NCI-H1048 (cell line): ENCODE results near the gene SEMA3B.
"Not testable (repeated sequence)": the region's sequence is repeated elsewhere in the genome, so short reads cannot be mapped to it uniquely, and the experiment has no call there.

Source experiments
- DNase-seq: peaks from one replicate; lab custom pipeline; 2025; lab: John Stamatoyannopoulos, UW

Gene SEMA3B

DNA sequence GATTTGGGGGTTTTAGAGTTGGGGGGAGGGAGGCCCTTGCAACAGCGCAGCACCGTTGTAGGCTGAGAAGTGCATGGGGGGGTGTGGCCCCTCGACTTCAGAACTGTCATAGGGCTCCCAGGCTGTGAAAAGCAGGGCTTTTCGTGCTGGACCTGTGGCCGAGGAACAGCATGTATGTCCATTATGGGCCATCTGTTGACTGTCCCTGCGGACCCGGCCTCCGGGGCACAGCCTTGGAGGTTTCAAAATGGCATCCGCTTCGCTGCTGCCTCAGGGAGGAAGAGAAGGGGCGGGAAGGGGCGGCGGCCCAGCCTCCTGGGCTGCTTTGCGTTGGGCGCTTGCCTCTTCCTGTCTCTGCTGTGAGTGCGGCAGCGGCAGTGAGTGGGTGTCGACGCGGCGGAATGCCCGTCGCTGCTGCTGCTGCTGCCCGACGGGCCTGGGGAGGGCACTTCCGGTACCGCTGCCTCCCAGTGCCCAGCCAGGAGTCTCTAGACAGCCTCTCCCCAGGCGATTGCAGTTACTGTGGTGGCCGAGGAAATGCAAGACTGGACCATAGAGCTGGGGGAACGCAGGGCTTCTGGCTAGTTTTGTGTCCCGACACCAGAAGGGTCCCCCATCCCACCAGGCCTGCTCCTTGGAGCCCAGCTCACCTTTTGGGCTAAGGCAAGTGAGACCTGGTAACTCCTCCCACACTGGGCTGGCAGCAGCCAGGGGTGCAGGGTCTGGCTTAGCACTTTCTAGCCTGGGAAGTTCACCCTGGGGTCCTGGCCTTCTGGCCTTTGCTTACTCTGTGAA lies 31.0 kb upstream of the SEMA3B start:
- DNase-seq, result no peak

- no peak for DNase-seq
Observed at GRCh38 chr3:50238549-50239026, 30.4 kb upstream of the SEMA3B start.

DNA sequence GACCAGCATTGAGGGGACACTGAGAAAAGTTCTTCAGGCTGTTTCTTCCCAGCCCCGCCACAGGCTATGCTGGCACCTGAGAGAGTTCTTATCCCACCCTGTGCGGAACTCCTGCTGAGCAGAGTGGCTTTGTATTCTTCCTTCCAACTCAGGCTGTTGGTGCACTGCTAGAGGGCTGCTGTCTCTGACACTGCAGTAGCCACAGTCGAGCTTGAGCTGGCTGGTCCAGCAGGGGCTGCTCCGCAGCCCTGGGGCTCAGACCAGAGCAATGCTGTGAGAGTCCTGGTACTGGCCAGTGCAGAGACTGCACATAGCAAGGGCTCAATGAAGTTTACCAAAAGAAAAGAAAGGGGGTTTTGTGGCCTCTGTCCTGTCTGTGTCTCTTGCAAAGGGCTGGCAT lies 29.3 kb upstream of the SEMA3B start:
- DNase-seq, result no peak

- DNase-seq, result no peak
Observed at GRCh38 chr3:50241163-50241562, 27.8 kb upstream of the SEMA3B start.

- no peak for DNase-seq
Observed at GRCh38 chr3:50241713-50242380, 27.1 kb upstream of the SEMA3B start.

DNA sequence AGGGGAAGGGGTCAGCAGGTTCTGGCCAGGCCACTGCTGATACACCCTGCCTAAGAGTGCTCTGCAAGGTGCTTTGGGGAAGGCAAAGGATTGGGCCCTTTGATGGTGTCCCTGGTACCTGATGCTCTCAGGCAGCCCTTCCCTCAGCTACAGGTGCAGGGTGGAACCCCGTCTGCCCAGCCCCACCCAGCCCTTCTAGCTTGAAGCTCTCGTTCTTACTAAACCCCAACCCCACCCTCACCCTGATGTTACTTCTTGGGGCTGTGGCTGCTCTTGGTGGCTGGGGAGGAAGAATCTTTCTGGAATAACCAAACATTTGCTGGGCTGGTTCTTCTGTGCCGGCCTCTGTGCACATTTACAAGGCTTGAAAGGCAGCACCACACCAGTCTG lies 26.6 kb upstream of the SEMA3B start:
- DNase-seq, result no peak

- DNase-seq, result no peak
Observed at GRCh38 chr3:50242851-50243542, 25.9 kb upstream of the SEMA3B start.

DNA sequence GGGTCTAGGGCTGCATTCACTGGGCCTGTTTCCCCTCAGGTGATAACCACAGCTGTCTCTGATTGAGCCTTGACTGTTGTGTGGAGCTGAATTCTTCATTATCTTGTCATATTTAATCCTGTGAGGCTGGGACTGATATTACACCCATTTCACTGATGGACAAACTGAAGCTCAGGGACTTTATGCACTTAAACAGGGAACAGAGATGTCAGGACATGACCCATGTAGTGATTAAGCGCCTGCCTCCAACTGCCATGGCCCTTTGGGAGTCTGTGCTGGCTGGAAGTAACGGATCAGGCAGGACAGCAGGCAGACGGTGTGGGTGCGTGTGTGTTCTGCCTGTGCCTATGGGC lies 25.4 kb upstream of the SEMA3B start:
- DNase-seq, result no peak

GRCh38 chr3:50244813-50245212 lies 24.1 kb upstream of the SEMA3B start:
- not testable (repeated sequence) for DNase-seq

DNA sequence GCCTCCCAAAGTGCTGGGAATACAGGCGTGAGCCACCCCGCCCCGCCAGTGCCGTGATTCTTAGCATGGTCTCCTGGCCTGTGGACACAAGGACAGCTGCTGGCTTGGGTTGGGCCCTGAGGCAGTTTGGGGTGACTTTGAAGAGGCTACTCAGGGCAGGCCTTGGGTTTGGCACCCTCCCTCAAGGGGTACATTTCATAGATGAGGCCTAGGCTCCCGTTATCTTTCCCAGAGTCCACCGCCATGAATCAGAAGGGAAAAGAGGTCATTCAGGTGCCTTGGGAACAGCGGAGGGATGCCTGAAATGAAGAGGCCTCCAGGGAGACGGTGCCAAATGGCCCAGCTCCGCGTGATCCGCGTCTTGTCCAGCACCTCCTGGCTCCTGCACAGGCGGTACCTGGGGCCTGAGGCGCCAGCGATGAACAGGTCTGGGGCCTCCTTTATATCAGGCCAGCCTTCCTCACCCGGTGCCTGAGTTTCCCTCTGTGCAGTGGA lies 23.6 kb upstream of the SEMA3B start:
- no peak for DNase-seq

DNA sequence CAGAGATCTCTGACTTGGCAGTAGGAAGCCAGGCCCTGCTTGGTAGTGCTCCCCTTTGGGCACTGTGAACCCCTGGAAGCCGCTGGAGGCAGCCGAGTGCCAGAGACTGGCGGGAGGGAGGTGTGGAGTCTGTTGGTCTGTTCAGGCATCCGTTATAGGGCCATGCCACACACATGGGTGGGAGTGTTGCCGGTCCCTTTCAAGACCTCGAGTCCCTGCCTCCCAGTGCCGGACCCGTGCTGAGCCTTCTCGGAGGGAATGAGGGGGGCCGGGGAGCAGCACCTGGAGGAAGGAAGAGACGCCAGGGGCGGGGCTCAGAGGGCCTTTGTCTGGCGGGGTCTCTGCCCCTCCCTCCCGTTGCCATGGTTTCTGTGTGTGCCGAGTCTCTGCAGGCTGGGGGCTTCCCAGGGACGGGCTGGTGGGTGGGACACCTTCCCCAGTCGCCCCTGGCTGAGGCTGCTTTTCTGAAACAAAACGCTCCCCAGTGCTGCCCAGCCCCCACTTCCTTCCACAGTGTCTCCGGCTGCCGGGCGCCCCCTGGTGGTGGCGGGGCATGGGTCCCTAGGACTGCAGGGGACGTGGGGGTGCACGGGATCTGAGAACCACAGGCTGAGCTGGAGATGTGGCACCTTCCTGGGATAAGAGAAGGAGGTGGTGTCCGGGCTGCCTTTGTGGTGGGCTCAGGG lies 23.0 kb upstream of the SEMA3B start:
- DNase-seq, result peak; percentile 87

- no peak for DNase-seq
Observed at GRCh38 chr3:50246517-50246954, 22.4 kb upstream of the SEMA3B start.

GRCh38 chr3:50248387-50248786 lies 20.6 kb upstream of the SEMA3B start:
- DNase-seq, result no peak

DNA sequence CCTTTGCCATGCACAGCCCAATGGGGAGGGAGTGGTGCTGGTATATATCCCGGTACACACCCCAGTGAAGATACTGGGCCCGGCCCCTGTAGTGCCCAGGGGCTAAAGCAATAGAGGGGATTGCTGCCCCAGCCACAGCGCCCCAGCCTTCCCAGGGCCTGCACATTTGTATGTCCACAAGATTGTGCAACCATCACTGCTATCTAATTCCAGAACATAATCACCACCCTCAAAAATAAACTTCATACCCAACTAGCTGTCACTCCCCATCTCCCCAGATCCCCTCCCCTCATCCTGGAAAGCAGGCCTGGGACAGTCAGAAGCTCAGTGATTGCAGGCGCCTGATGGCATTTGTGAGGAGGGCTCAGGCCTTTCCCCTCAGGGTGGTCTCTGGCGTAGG lies 19.5 kb upstream of the SEMA3B start:
- DNase-seq, result no peak

- DNase-seq, result no peak
Observed at GRCh38 chr3:50250514-50250913, 18.4 kb upstream of the SEMA3B start.

DNA sequence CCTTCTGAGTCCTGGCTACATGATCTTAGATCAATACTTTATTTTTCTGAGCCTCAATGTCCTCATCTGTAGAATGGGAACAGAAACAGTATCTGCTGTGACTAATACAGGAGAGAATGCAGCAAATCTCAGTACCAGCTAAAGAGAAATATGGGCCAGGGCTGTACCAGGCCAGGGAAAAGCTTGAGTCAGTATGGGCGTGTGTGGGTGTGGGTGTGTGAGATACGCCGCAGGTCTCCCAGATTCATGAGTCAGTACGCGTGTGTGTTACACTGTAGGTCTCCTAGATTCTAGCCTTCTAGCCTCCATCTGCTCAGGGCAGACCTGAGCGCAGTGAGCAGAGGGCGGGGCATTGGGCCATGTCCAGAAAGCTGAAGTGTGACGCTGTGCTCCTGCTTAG lies 17.7 kb upstream of the SEMA3B start:
- no peak for DNase-seq

- no peak for DNase-seq
Observed at GRCh38 chr3:50254577-50255250, 14.2 kb upstream of the SEMA3B start.

GRCh38 chr3:50255251-50255615 lies 13.7 kb upstream of the SEMA3B start:
- DNase-seq, result no peak

GRCh38 chr3:50256978-50257890 lies 11.7 kb upstream of the SEMA3B start:
- no peak for DNase-seq

GRCh38 chr3:50258029-50258680 lies 10.8 kb upstream of the SEMA3B start:
- DNase-seq, result no peak
